Measurements from ENCODE around the gene GRM4.

The GRM4 gene

GRCh38 chr6:34142061-34142998, 3.6 kb downstream of the GRM4 start:
- no peaks in the 10 kb centered on the region for H4K20me1 ChIP-seq (ENCODE audit: low read depth, low read length)
- no peaks in the 10 kb centered on the region for H3K9me2 ChIP-seq (replicated peaks; ENCODE audit: insufficient read depth, low read length)
- H3K36me3 ChIP-seq (ENCODE audit: low read length), result no peaks in the 10 kb centered on the region
- H3K9ac ChIP-seq (ENCODE audit: low read length), result no peak overlapping the region
- H3K4me3 ChIP-seq (ENCODE audit: insufficient read depth, low read length, poor library complexity, severe bottlenecking), result no peak overlapping the region
- H3K27me3 ChIP-seq (ENCODE audit: low read length), result no peaks in the 10 kb centered on the region
- no peaks in the 10 kb centered on the region for H3K9me3 ChIP-seq (ENCODE audit: insufficient read depth, low read length)
- H3F3A ChIP-seq (ENCODE audit: insufficient read depth), result no peaks in the 10 kb centered on the region
- no peak for TF ChIP-seq EZH2phosphoT487 (conservative IDR thresholded peaks at IDR 0.05; ENCODE audit: low read length)
- no peaks in the 10 kb centered on the region for H3K79me2 ChIP-seq (ENCODE audit: insufficient read depth, low read length)
- no peak overlapping the region for H3K27ac ChIP-seq (ENCODE audit: low read depth, low read length)
- no peak overlapping the region for H3K4me2 ChIP-seq (ENCODE audit: low read depth, low read length, poor library complexity, severe bottlenecking)
- H2AFZ ChIP-seq (ENCODE audit: low read depth, low read length, severe bottlenecking), result no peak overlapping the region

GRCh38 chr6:34140075-34140474, 5.8 kb downstream of the GRM4 start:
- Histone ChIP-seq H3K9ac (ENCODE audit: low read length) (no peak overlapping the region), H3K27ac (ENCODE audit: low read depth, low read length) (no peak overlapping the region), H3K9me2 (replicated peaks; ENCODE audit: insufficient read depth, low read length) (no peaks in the 10 kb centered on the region), H3K4me2 (ENCODE audit: low read depth, low read length, poor library complexity, severe bottlenecking) (no peak overlapping the region), H3K79me2 (ENCODE audit: insufficient read depth, low read length) (no peaks in the 10 kb centered on the region), H3K4me3 (ENCODE audit: insufficient read depth, low read length, poor library complexity, severe bottlenecking) (no peak overlapping the region), H3F3A (ENCODE audit: insufficient read depth) (no peaks in the 10 kb centered on the region), H4K20me1 (ENCODE audit: low read depth, low read length) (no peaks in the 10 kb centered on the region), H2AFZ (ENCODE audit: low read depth, low read length, severe bottlenecking) (no peak overlapping the region), H3K9me3 (ENCODE audit: insufficient read depth, low read length) (no peaks in the 10 kb centered on the region), H3K27me3 (ENCODE audit: low read length) (no peaks in the 10 kb centered on the region), H3K36me3 (ENCODE audit: low read length) (no peaks in the 10 kb centered on the region)
- TF ChIP-seq EZH2phosphoT487 (conservative IDR thresholded peaks at IDR 0.05; ENCODE audit: low read length), result no peak
- no peak for TF ChIP-seq CTCF (IDR thresholded peaks at IDR 0.05; ENCODE audit: insufficient read depth, low read length, poor library complexity, severe bottlenecking)

- H2AFZ ChIP-seq (ENCODE audit: low read depth, low read length, severe bottlenecking), result no peak overlapping the region
- H3K27ac ChIP-seq (ENCODE audit: low read depth, low read length), result no peak overlapping the region
- no peaks in the 10 kb centered on the region for H3K9me3 ChIP-seq (ENCODE audit: insufficient read depth, low read length)
- H3K27me3 ChIP-seq (ENCODE audit: low read length), result no peaks in the 10 kb centered on the region
- no peak overlapping the region for H3K4me3 ChIP-seq (ENCODE audit: insufficient read depth, low read length, poor library complexity, severe bottlenecking)
- no peaks in the 10 kb centered on the region for H3K79me2 ChIP-seq (ENCODE audit: insufficient read depth, low read length)
- H3F3A ChIP-seq (ENCODE audit: insufficient read depth), result no peaks in the 10 kb centered on the region
- TF ChIP-seq CTCF (IDR thresholded peaks at IDR 0.05; ENCODE audit: insufficient read depth, low read length, poor library complexity, severe bottlenecking), result no peak
- no peak for TF ChIP-seq EZH2phosphoT487 (conservative IDR thresholded peaks at IDR 0.05; ENCODE audit: low read length)
- H3K36me3 ChIP-seq (ENCODE audit: low read length), result no peaks in the 10 kb centered on the region
- no peaks in the 10 kb centered on the region for H4K20me1 ChIP-seq (ENCODE audit: low read depth, low read length)
- no peak overlapping the region for H3K9ac ChIP-seq (ENCODE audit: low read length)
- no peaks in the 10 kb centered on the region for H3K9me2 ChIP-seq (replicated peaks; ENCODE audit: insufficient read depth, low read length)
- H3K4me2 ChIP-seq (ENCODE audit: low read depth, low read length, poor library complexity, severe bottlenecking), result no peak overlapping the region
Measured at GRCh38 chr6:34138914-34139510, 6.9 kb downstream of the GRM4 start.

GRCh38 chr6:34138191-34138590, 7.7 kb downstream of the GRM4 start:
- Histone ChIP-seq H3K9me2 (replicated peaks; ENCODE audit: insufficient read depth, low read length) (no peaks in the 10 kb centered on the region), H3K27me3 (ENCODE audit: low read length) (no peaks in the 10 kb centered on the region), H3K27ac (ENCODE audit: low read depth, low read length) (no peak overlapping the region), H3K4me3 (ENCODE audit: insufficient read depth, low read length, poor library complexity, severe bottlenecking) (no peak overlapping the region), H3K4me2 (ENCODE audit: low read depth, low read length, poor library complexity, severe bottlenecking) (no peak overlapping the region), H2AFZ (ENCODE audit: low read depth, low read length, severe bottlenecking) (no peak overlapping the region), H3K79me2 (ENCODE audit: insufficient read depth, low read length) (no peaks in the 10 kb centered on the region), H4K20me1 (ENCODE audit: low read depth, low read length) (no peaks in the 10 kb centered on the region), H3K9me3 (ENCODE audit: insufficient read depth, low read length) (no peaks in the 10 kb centered on the region), H3K36me3 (ENCODE audit: low read length) (no peaks in the 10 kb centered on the region), H3F3A (ENCODE audit: insufficient read depth) (no peaks in the 10 kb centered on the region), H3K9ac (ENCODE audit: low read length) (no peak overlapping the region)
- TF ChIP-seq EZH2phosphoT487 (conservative IDR thresholded peaks at IDR 0.05; ENCODE audit: low read length), result no peak
- no peak for TF ChIP-seq CTCF (IDR thresholded peaks at IDR 0.05; ENCODE audit: insufficient read depth, low read length, poor library complexity, severe bottlenecking)

All from SU-DHL-6 (cell line).